Kidney tubule cell (primary cell): ENCODE measurements around the gene LDLRAD1.
"Not testable (repeated sequence)": the region's sequence is repeated elsewhere in the genome, so short reads cannot be mapped to it uniquely, and the experiment has no call there.

Experiments
- DNase-seq: peaks from one replicate; pipeline ENCODE4 v3.0.0-alpha.2; 2018; ENCODE audit warnings: low spot score

LDLRAD1 gene

GRCh38 chr1:54016343-54017282, 1.4 kb downstream of the LDLRAD1 start:
- DNase-seq, result peak; percentile 70

- no peak for DNase-seq
Observed at GRCh38 chr1:54014009-54014629, 3.9 kb downstream of the LDLRAD1 start.

GRCh38 chr1:54013393-54014008, 4.5 kb downstream of the LDLRAD1 start:
- no peak for DNase-seq

GRCh38 chr1:54012863-54013262, 5.1 kb downstream of the LDLRAD1 start:
- DNase-seq, result no peak

DNA sequence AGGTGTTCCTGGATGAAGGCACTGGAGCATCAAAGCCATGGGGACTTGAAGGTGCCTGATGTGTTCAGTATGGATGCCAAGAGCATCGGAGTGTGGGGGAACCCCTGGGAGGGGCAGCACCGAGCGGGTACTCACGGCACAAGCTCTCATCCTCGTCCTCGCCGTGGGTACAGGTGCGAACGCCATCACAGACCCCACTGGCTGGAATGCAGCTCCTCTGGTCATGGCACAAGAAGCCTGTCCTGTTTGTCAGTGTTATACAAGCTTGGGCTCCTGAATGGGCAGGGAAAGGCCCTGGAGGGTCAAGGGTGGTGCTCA, 6.0 kb downstream of the LDLRAD1 start:
- DNase-seq, result no peak

- DNase-seq, result no peak
Observed at GRCh38 chr1:54011316-54012007, 6.5 kb downstream of the LDLRAD1 start.

DNA sequence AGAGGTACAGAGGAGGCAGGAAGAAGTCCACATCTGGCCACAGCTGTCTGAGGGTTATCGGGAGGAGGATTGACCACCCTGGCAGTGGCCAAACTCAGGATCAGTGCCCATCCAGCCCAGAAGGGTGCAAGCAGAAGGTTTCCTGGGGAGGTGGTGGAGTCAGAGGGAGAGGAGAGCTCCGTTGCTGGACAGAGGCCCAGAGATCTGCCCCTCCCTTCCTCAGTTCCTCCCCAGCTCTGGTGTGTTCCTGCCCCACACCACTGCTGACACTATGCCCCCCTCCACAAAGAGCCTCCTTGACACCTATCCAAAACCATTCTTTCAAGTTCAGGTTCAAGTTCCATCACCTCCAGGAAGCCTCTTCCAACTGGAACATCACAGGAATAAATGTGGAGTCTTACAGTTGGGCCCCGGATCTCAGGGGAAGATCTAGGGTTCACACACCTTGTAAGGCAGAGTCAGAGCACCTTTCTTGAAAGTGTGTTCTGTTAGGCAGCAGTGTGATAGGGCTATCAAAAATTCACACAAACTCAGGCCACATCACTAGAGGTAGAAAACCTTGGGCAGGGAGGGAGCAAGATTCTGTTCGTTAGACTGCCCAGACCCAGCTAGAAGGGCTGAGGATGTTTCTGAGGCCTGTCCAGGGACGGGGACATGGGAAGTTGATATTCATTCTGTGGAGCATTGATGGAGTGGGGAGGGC, 7.4 kb downstream of the LDLRAD1 start:
- DNase-seq, result no peak

DNA sequence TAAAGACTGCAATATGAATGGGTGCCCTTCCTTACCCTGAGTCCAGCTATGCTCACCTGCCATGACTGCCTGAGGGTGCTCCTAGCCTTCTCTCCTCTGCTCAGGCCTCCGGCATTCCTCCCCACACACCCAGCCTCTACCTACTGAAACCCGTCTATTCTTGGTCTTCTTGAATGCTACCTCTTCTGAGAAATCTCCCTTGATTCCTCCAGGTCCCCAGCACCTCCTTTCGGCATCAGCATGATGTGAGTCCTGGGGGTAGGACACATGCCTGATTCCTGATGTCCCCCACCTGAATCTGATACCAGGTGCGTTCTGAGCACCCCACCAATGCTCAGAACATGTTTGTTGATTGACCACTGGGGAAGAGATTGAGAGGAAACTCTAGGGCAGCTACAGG, 8.6 kb downstream of the LDLRAD1 start:
- DNase-seq, result no peak

DNA sequence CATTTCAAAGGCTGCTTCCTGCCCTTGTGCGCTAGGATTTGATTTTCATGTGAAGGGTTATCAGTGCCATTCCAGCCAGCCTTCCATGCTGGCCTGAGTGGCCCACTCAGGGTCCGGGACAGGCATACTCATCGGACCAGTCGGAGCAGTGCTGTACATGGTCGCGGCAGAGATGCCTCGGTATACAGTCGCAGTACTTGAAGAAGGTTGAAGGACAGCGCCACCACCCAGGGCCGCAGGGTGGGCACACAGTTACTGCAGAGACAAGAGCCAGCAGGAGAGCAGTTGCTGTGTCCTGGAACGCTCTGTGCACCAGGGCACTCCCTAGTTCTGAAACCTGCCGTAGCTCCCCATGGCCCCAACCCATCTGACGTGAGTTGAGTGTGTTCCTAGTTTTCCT, 9.1 kb downstream of the LDLRAD1 start:
- DNase-seq, result no peak

- no peak for DNase-seq
Observed at GRCh38 chr1:54007613-54008012, 10.4 kb downstream of the LDLRAD1 start.

- no peak for DNase-seq
Observed at GRCh38 chr1:54006508-54006907, 11.5 kb downstream of the LDLRAD1 start.

- DNase-seq, result no peak
Observed at GRCh38 chr1:54004481-54005049, 13.4 kb downstream of the LDLRAD1 start.

GRCh38 chr1:54003750-54004480, 14.1 kb downstream of the LDLRAD1 start:
- DNase-seq, result not testable (repeated sequence)

DNA sequence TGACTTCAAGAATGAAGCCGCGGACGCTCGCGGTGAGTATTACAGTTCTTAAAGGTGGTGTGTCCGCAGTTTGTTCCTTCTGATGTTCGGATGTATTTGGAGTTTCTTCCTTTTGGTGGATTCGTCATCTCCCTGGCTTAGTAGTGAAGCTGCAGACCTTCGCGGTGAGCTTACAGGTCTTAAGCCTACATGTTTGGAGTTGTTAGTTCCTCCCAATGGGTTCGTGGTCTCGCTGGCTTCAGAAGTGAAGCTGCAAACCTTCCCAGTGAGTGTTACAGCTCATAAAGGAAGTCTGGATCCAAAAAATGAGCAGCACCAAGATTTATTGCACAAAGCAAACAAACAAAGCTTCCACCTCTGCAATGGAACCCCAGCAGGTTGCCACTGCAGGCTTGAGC, 14.7 kb downstream of the LDLRAD1 start:
- DNase-seq, result no peak

- no peak for DNase-seq
Observed at GRCh38 chr1:54002544-54003248, 15.3 kb downstream of the LDLRAD1 start.

DNA sequence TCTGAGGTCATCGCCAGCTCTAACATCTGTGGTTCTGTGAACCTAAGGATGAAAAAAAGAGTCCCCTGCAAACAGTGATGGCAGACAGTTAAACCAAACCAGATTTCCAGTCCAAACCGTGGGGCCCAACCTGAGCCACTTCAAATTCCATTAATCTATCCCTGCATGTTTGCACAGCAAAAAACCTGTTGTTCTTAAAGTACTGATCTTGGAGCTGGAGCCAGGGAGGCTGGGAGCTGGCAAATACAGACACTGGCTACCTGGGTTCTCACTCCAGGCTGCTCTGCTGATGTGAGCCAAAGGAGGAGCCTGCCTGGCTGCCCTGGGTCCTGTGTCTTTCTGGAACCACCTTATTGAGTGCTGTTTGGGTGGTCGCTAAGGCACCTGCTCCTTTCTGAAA, 16.4 kb downstream of the LDLRAD1 start:
- no peak for DNase-seq

- no peak for DNase-seq
Observed at GRCh38 chr1:53999920-54000319, 18.1 kb downstream of the LDLRAD1 start.

DNA sequence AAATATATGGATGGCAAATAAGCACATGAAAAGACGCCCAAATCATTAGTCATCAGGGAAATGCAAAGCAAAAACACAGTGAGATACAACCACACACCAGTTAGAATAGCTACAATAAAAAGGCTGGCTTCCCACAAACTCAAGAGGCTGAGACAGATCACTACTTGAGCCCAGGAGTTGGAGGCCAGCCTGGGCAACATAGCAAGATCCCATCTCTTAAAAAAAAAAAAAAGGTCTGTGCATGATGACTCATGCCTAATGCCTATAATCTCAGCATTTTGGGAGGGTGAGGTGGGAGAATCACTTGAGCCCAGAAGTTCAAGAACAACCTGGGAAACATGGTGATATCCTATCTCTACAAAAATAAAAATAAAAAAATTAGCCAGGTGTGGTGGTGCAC, 19.8 kb downstream of the LDLRAD1 start:
- no peak for DNase-seq

- DNase-seq, result no peak
Observed at GRCh38 chr1:53995683-53996082, 22.3 kb downstream of the LDLRAD1 start.

DNA sequence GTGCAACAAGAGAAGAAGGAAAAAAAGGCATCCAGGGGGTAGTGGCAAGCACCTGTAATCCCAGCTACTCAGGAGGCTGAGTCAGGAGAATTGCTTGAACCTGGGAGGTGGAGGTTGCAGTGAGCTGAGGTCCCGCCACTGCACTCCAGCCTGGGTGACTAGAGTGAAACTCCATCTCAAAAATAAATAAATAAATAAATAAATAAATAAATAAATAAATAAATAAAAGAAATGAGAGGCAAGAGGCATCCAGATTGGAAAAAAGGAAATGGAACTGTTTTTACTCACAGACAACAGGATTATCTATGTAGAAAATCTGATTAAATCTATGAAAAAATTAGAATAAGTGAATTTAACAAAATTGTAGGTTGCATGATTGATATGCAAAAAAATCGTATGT, 23.5 kb downstream of the LDLRAD1 start:
- not testable (repeated sequence) for DNase-seq
